ENCODE data around the gene MYRF. TPM values are rescaled to one million over a fixed set of nuclear protein-coding genes. Genes with fewer than 3 reads are reported as not detected.

Gene MYRF
- total RNA-seq, 1 donor from 2014 or later = 1.6 TPM

GRCh38 chr11:61709110-61709509 is 43.3 kb upstream of the MYRF start:
- TF ChIP-seq CTCF (IDR thresholded peaks at IDR 0.05) = no peak
- no peak overlapping the region for H3K27ac Mint-ChIP-seq (ENCODE audit: unreplicated experiment)
- no peaks in the 10 kb centered on the region for H3K27me3 Mint-ChIP-seq (ENCODE audit: low read depth)
- no peaks in the 10 kb centered on the region for H3K9me3 Mint-ChIP-seq (ENCODE audit: low read depth)
- DNase-seq (ENCODE audit: low spot score) = no peak
- no peaks in the 10 kb centered on the region for H3K36me3 Mint-ChIP-seq (ENCODE audit: low read depth)
- no peak overlapping the region for H3K4me3 Mint-ChIP-seq (ENCODE audit: unreplicated experiment)
- no peaks in the 10 kb centered on the region for H3K4me1 Mint-ChIP-seq (ENCODE audit: low read depth)

GRCh38 chr11:61709572-61709971 is 42.9 kb upstream of the MYRF start:
- Mint-ChIP-seq H3K4me3 (ENCODE audit: unreplicated experiment) (no peak overlapping the region), H3K4me1 (ENCODE audit: low read depth) (no peaks in the 10 kb centered on the region), H3K27me3 (ENCODE audit: low read depth) (no peaks in the 10 kb centered on the region), H3K36me3 (ENCODE audit: low read depth) (no peaks in the 10 kb centered on the region), H3K27ac (ENCODE audit: unreplicated experiment) (no peak overlapping the region), H3K9me3 (ENCODE audit: low read depth) (no peaks in the 10 kb centered on the region)
- no peak for TF ChIP-seq CTCF (IDR thresholded peaks at IDR 0.05)
- no peak for DNase-seq (ENCODE audit: low spot score)

- Mint-ChIP-seq H3K9me3 (ENCODE audit: low read depth) (no peaks in the 10 kb centered on the region), H3K27me3 (ENCODE audit: low read depth) (no peaks in the 10 kb centered on the region), H3K36me3 (ENCODE audit: low read depth) (no peaks in the 10 kb centered on the region), H3K4me3 (ENCODE audit: unreplicated experiment) (no peak overlapping the region), H3K4me1 (ENCODE audit: low read depth) (no peaks in the 10 kb centered on the region), H3K27ac (ENCODE audit: unreplicated experiment) (no peak overlapping the region)
- DNase-seq (ENCODE audit: low spot score) = no peak
- TF ChIP-seq CTCF (IDR thresholded peaks at IDR 0.05) = no peak
Measured at GRCh38 chr11:61710019-61710418, 42.4 kb upstream of the MYRF start.

- no peak for TF ChIP-seq CTCF (IDR thresholded peaks at IDR 0.05)
- H3K4me3 Mint-ChIP-seq (ENCODE audit: unreplicated experiment) = no peak overlapping the region
- H3K4me1 Mint-ChIP-seq (ENCODE audit: low read depth) = no peaks in the 10 kb centered on the region
- DNase-seq (ENCODE audit: low spot score) = no peak
- H3K27me3 Mint-ChIP-seq (ENCODE audit: low read depth) = no peaks in the 10 kb centered on the region
- no peaks in the 10 kb centered on the region for H3K36me3 Mint-ChIP-seq (ENCODE audit: low read depth)
- no peaks in the 10 kb centered on the region for H3K9me3 Mint-ChIP-seq (ENCODE audit: low read depth)
- peak overlapping the region; percentile 4 for H3K27ac Mint-ChIP-seq (ENCODE audit: unreplicated experiment)
Measured at GRCh38 chr11:61711037-61711436, 41.4 kb upstream of the MYRF start.

- H3K27me3 Mint-ChIP-seq (ENCODE audit: low read depth) = no peaks in the 10 kb centered on the region
- H3K27ac Mint-ChIP-seq (ENCODE audit: unreplicated experiment) = no peak overlapping the region
- H3K9me3 Mint-ChIP-seq (ENCODE audit: low read depth) = no peaks in the 10 kb centered on the region
- H3K4me1 Mint-ChIP-seq (ENCODE audit: low read depth) = no peaks in the 10 kb centered on the region
- no peak for DNase-seq (ENCODE audit: low spot score)
- no peak for TF ChIP-seq CTCF (IDR thresholded peaks at IDR 0.05)
- no peaks in the 10 kb centered on the region for H3K36me3 Mint-ChIP-seq (ENCODE audit: low read depth)
- H3K4me3 Mint-ChIP-seq (ENCODE audit: unreplicated experiment) = no peak overlapping the region
Measured at GRCh38 chr11:61711498-61711897, 40.9 kb upstream of the MYRF start.
